ENCODE results near the gene FOXN3.

FOXN3 gene

DNA sequence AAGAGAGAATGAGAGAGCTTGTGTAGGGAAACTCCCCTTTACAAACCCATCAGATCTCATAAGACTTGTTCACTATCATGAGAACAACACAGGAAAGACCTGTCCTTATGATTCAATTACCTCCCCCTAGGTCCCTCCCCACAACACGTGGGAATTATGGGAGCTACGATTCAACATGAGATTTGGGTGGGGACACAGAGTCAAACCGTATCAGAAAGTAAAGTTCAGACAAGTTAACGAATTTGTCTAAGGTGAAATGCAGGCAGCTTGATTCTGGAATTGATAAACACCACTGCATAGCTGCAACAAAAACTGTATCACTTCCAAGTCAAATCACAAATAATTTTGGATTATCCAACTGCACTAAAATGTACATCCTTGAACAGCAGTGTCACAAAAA lies 47.4 kb downstream of the FOXN3 start:
- Histone ChIP-seq H2BK120ac (ENCODE audit: insufficient read depth, low read length, poor library complexity) (no peak overlapping the region), H4K12ac (ENCODE audit: low read depth, low read length) (no peak overlapping the region), H3K9ac (ENCODE audit: low read length) (no peak overlapping the region), H2AK5ac (ENCODE audit: low read length) (no peak overlapping the region), H4K8ac (ENCODE audit: low read depth, low read length) (no peak overlapping the region), H3K36me3 (ENCODE audit: control insufficient read depth in 1 of 2, insufficient read depth in 2 of 2, low read length in 2 of 2) (peaks cover 0 to 4% of the 10 kb centered on the region in 2 experiments), H3K27ac (ENCODE audit: low read depth, low read length) (no peak overlapping the region), H3K4me1 (ENCODE audit: control insufficient read depth in 1 of 2, insufficient read depth in 2 of 2, low read length in 2 of 2) (peaks cover 2 to 10% of the 10 kb centered on the region in 2 experiments), H2BK5ac (ENCODE audit: low read depth, low read length, poor library complexity) (no peak overlapping the region), H3K27me3 (ENCODE audit: insufficient read depth, low read length) (no peaks in the 10 kb centered on the region), H3K18ac (ENCODE audit: low read length) (no peak overlapping the region), H2BK12ac (ENCODE audit: low read length) (no peak overlapping the region), H3K14ac (ENCODE audit: low read length) (no peak overlapping the region), H3K4ac (ENCODE audit: low read depth, low read length) (no peak overlapping the region), H4K91ac (ENCODE audit: low read depth, low read length) (no peak overlapping the region), H3K79me1 (ENCODE audit: low read length) (peaks cover 2% of the 10 kb centered on the region), H3K4me3 (ENCODE audit: low read depth, low read length) (no peak overlapping the region), H2AFZ (ENCODE audit: insufficient read depth, low read length, poor library complexity) (no peak overlapping the region), H3K4me2 (ENCODE audit: low read length) (no peak overlapping the region), H3K23ac (ENCODE audit: low read length) (no peak overlapping the region), H3K79me2 (ENCODE audit: control insufficient read depth, insufficient read depth, low read length, poor library complexity) (peaks cover 4% of the 10 kb centered on the region), H3K9me3 (ENCODE audit: insufficient read depth, low read depth, low read length) (no peaks in the 10 kb centered on the region)
- DNase-seq = no peak
- no CpG with 5 or more reads among the region's 4 CpGs for WGBS (ENCODE audit: extremely low coverage, insufficient coverage, insufficient read length)

DNA sequence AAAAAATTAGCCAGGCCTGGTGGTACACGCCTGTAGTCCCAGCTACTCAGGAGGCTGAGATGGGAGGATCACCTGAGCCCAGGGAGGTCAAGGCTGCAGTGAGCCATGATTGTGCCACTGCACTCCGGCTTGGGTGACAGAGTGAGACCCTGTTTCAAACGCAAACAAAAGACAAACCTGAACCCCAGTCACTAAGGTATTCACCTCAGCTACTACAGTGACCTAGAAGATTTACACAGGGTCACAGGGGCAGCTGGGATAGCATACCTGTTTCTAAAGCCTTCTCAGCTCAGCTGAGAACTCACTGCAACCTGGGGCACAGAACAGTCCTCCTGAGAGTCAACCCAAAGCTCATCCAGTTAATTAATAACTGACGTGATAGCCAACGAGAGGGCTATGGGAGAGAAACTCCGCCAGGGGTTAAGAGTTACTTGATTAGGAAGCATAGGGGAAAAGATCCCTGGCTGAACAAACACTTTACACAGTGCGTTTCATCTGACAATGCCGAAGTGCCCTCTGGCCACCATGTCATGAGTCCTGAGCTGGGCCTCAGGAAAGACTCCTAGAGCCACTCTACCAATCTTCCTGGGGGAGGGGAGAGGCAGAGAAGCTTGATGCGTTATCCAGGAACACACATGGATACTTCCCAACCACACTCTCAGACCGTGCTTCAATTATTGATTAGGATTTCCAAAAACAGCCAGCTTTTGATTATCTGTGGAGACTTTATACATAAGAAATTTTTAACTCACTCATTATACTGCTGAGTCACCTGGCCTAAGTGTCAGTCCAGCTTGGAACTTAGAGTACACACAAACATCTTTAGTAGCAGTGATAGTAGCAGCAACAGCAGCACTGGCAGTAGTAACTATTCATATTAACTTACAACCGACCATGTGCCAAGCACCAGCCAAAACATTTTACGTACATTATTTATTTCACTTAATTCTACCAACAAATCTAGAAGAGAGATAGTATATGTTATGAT lies 48.2 kb downstream of the FOXN3 start:
- H3K14ac ChIP-seq (ENCODE audit: low read length) = no peak overlapping the region
- H3K9ac ChIP-seq (ENCODE audit: low read length) = no peak overlapping the region
- H2BK120ac ChIP-seq (ENCODE audit: insufficient read depth, low read length, poor library complexity) = no peak overlapping the region
- peaks cover 4% of the 10 kb centered on the region for H3K79me2 ChIP-seq (ENCODE audit: control insufficient read depth, insufficient read depth, low read length, poor library complexity)
- H3K18ac ChIP-seq (ENCODE audit: low read length) = no peak overlapping the region
- no peak overlapping the region for H3K4me3 ChIP-seq (ENCODE audit: low read depth, low read length)
- H3K4ac ChIP-seq (ENCODE audit: low read depth, low read length) = peak overlapping the region; percentile 15
- H3K23ac ChIP-seq (ENCODE audit: low read length) = no peak overlapping the region
- peaks cover 2 to 10% of the 10 kb centered on the region in 2 experiments for H3K4me1 ChIP-seq (ENCODE audit: control insufficient read depth in 1 of 2, insufficient read depth in 2 of 2, low read length in 2 of 2)
- no peak overlapping the region for H4K12ac ChIP-seq (ENCODE audit: low read depth, low read length)
- peak overlapping the region; percentile 13 for H2BK12ac ChIP-seq (ENCODE audit: low read length)
- H2AK5ac ChIP-seq (ENCODE audit: low read length) = no peak overlapping the region
- no peaks in the 10 kb centered on the region for H3K27me3 ChIP-seq (ENCODE audit: insufficient read depth, low read length)
- WGBS (ENCODE audit: extremely low coverage, insufficient coverage, insufficient read length) = 100% methylated on average over 1 of the region's 12 CpGs
- no peaks in the 10 kb centered on the region for H3K9me3 ChIP-seq (ENCODE audit: insufficient read depth, low read depth, low read length)
- no peak overlapping the region for H3K4me2 ChIP-seq (ENCODE audit: low read length)
- peaks cover 0 to 2% of the 10 kb centered on the region in 2 experiments for H3K36me3 ChIP-seq (ENCODE audit: control insufficient read depth in 1 of 2, insufficient read depth in 2 of 2, low read length in 2 of 2)
- no peak overlapping the region for H4K8ac ChIP-seq (ENCODE audit: low read depth, low read length)
- no peak overlapping the region for H4K91ac ChIP-seq (ENCODE audit: low read depth, low read length)
- H3K79me1 ChIP-seq (ENCODE audit: low read length) = peaks cover 2% of the 10 kb centered on the region
- DNase-seq = no peak
- H2AFZ ChIP-seq (ENCODE audit: insufficient read depth, low read length, poor library complexity) = no peak overlapping the region
- H2BK5ac ChIP-seq (ENCODE audit: low read depth, low read length, poor library complexity) = no peak overlapping the region
- no peak overlapping the region for H3K27ac ChIP-seq (ENCODE audit: low read depth, low read length)

GRCh38 chr14:89367779-89368120 lies 49.3 kb downstream of the FOXN3 start:
- peaks cover 2 to 10% of the 10 kb centered on the region in 2 experiments for H3K4me1 ChIP-seq (ENCODE audit: control insufficient read depth in 1 of 2, insufficient read depth in 2 of 2, low read length in 2 of 2)
- H3K36me3 ChIP-seq (ENCODE audit: control insufficient read depth in 1 of 2, insufficient read depth in 2 of 2, low read length in 2 of 2) = peaks cover 0 to under 1% of the 10 kb centered on the region in 2 experiments
- no peak overlapping the region for H4K8ac ChIP-seq (ENCODE audit: low read depth, low read length)
- no peak overlapping the region for H2AFZ ChIP-seq (ENCODE audit: insufficient read depth, low read length, poor library complexity)
- no peak overlapping the region for H2BK120ac ChIP-seq (ENCODE audit: insufficient read depth, low read length, poor library complexity)
- H2AK5ac ChIP-seq (ENCODE audit: low read length) = no peak overlapping the region
- DNase-seq = no peak
- no peak overlapping the region for H3K9ac ChIP-seq (ENCODE audit: low read length)
- H3K4me2 ChIP-seq (ENCODE audit: low read length) = no peak overlapping the region
- peaks cover 2% of the 10 kb centered on the region for H3K79me1 ChIP-seq (ENCODE audit: low read length)
- H3K27ac ChIP-seq (ENCODE audit: low read depth, low read length) = no peak overlapping the region
- no peak overlapping the region for H3K18ac ChIP-seq (ENCODE audit: low read length)
- H4K12ac ChIP-seq (ENCODE audit: low read depth, low read length) = no peak overlapping the region
- no peak overlapping the region for H3K14ac ChIP-seq (ENCODE audit: low read length)
- no CpG with 5 or more reads among the region's 8 CpGs for whole genome bisulfite sequencing (ENCODE audit: extremely low coverage, insufficient coverage, insufficient read length)
- no peak overlapping the region for H4K91ac ChIP-seq (ENCODE audit: low read depth, low read length)
- H3K23ac ChIP-seq (ENCODE audit: low read length) = no peak overlapping the region
- H3K9me3 ChIP-seq (ENCODE audit: insufficient read depth, low read depth, low read length) = no peaks in the 10 kb centered on the region
- no peak overlapping the region for H3K4me3 ChIP-seq (ENCODE audit: low read depth, low read length)
- peak overlapping the region; percentile 64 for H3K4ac ChIP-seq (ENCODE audit: low read depth, low read length)
- no peaks in the 10 kb centered on the region for H3K27me3 ChIP-seq (ENCODE audit: insufficient read depth, low read length)
- no peak overlapping the region for H2BK12ac ChIP-seq (ENCODE audit: low read length)
- H3K79me2 ChIP-seq (ENCODE audit: control insufficient read depth, insufficient read depth, low read length, poor library complexity) = peaks cover 4% of the 10 kb centered on the region
- H2BK5ac ChIP-seq (ENCODE audit: low read depth, low read length, poor library complexity) = no peak overlapping the region

DNA sequence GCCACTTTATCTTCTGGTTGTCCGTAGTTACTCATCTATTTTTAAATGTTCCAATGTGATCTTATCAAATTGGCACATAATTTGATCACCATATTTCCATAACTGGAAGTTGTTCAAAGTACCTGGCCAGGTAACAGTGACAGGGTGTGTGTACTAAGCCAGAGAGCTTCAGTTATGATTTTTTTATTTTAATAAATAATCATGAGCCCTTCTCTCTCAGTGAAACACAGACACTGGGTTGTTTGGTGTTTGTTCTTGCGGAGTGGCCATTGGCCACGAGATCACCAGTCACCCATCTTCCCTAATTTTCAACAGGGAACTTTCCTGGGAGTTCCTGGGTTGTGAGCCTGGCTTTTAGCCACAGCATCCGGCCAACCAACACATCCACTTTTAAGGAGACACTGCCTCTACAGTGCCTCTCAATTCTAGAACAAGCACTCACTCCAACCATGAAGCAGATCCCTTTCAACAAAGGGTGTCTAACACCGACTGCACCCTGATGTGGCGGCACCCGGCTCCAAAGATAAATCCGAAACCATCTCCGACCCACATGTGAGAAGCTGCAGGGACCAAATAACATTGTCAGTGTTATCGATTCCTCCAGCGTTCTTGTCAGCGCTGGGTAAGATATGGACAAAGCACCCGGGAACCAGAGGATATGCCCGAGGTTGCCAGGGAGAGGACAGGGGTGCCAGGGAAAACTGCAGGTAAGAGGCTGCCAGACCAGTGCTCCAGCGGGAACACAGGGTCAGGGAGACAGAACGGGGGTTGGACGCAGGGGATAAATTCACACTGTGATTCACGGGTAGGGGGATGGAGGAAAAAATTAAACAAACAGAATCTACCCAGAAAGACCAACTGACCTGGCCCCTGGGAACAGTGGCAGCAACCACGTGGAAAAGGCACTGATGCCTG lies 49.9 kb downstream of the FOXN3 start:
- Histone ChIP-seq H3K36me3 (ENCODE audit: control insufficient read depth in 1 of 2, insufficient read depth in 2 of 2, low read length in 2 of 2) (no peaks in the 10 kb centered on the region), H2BK120ac (ENCODE audit: insufficient read depth, low read length, poor library complexity) (no peak overlapping the region), H3K4me3 (ENCODE audit: low read depth, low read length) (no peak overlapping the region), H3K79me2 (ENCODE audit: control insufficient read depth, insufficient read depth, low read length, poor library complexity) (peaks cover 4% of the 10 kb centered on the region), H3K27me3 (ENCODE audit: insufficient read depth, low read length) (no peaks in the 10 kb centered on the region), H2AFZ (ENCODE audit: insufficient read depth, low read length, poor library complexity) (no peak overlapping the region), H2BK5ac (ENCODE audit: low read depth, low read length, poor library complexity) (peak overlapping the region; percentile 16), H3K4ac (ENCODE audit: low read depth, low read length) (peak overlapping the region; percentile 64), H4K91ac (ENCODE audit: low read depth, low read length) (no peak overlapping the region), H3K9me3 (ENCODE audit: insufficient read depth, low read depth, low read length) (no peaks in the 10 kb centered on the region), H3K79me1 (ENCODE audit: low read length) (peaks cover 2% of the 10 kb centered on the region), H2AK5ac (ENCODE audit: low read length) (no peak overlapping the region), H2BK12ac (ENCODE audit: low read length) (no peak overlapping the region), H3K14ac (ENCODE audit: low read length) (no peak overlapping the region), H4K8ac (ENCODE audit: low read depth, low read length) (no peak overlapping the region), H3K4me2 (ENCODE audit: low read length) (no peak overlapping the region), H3K18ac (ENCODE audit: low read length) (no peak overlapping the region), H3K4me1 (ENCODE audit: control insufficient read depth in 1 of 2, insufficient read depth in 2 of 2, low read length in 2 of 2) (peaks cover 2 to 10% of the 10 kb centered on the region in 2 experiments), H3K27ac (ENCODE audit: low read depth, low read length) (no peak overlapping the region), H3K9ac (ENCODE audit: low read length) (peak overlapping the region; percentile 21), H3K23ac (ENCODE audit: low read length) (no peak overlapping the region), H4K12ac (ENCODE audit: low read depth, low read length) (no peak overlapping the region)
- no CpG with 5 or more reads among the region's 19 CpGs for WGBS (ENCODE audit: extremely low coverage, insufficient coverage, insufficient read length)
- no peak for DNase-seq
